NCI-H2029 treated with DMSO at 0.1 percent for 48 hours (cell line): Measurements from ENCODE around the gene SDF2L1.
"Not testable (repeated sequence)": the region's sequence is repeated elsewhere in the genome, so short reads cannot be mapped to it uniquely, and the experiment has no call there.

Source experiments
- DNase-seq: peaks from one replicate; lab custom pipeline; 2025; lab: John Stamatoyannopoulos, UW

SDF2L1 gene

DNA sequence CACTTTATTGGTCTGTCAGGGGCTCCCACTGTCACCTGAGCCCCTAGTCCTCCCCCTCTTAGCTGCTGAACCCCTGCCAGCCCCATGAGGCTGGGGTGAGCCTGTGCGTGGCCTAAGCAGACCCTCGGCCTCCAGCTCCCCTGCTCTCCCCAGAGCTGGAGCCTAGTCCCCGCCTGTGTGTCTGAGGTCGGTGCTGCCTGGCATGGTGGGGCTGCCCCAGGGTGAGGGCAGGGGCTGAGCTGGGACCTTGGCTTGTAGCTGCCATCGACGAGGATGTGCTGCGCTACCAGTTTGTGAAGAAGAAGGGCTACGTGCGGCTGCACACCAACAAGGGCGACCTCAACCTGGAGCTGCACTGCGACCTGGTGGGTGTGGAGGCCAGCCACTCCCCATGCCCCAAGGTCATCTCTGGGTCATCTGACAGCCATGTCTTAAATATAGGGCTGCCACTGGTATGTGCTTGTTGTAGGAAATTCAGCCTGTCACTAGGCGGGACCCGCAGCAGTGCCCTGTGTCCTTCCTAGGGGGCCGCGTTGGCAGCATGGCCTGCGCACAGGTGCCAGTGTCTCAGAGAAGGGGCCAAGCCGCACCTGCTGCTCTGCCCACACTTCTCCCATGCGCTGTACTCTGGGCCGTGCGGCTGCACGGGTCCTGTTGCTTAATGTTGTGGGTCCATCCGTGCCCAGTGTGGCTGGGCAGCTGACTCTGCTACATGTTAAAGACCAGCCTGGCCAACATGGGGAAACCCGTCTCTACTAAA is 44.7 kb downstream of the SDF2L1 start:
- DNase-seq: no peak

DNA sequence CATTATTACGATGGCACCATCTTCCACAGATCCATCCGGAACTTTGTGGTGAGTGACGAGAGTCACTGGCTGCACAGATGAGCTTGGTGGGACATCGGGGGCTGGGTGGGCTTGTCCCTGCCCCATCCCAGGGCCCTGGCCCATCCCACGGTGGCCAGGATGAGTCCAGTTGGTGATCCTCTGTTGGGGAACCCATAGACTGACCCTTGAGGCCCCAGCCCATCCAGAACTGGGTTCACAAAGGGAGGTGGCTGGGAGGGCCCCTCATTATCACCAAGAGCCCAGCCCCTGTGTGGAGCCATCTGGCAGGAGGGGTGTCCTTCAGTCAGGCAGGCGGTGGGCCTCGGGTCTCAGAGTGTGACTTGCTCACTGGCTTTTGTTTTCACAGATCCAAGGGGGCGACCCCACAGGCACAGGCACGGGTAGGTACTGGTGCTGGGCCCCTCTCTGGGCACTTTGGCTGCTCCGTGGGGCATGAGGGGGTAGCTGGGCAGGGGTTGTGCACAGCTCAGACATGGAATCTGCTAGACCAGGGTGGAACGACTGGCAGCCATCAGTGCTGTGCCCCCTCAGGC is 45.7 kb downstream of the SDF2L1 start:
- DNase-seq: no peak

DNA sequence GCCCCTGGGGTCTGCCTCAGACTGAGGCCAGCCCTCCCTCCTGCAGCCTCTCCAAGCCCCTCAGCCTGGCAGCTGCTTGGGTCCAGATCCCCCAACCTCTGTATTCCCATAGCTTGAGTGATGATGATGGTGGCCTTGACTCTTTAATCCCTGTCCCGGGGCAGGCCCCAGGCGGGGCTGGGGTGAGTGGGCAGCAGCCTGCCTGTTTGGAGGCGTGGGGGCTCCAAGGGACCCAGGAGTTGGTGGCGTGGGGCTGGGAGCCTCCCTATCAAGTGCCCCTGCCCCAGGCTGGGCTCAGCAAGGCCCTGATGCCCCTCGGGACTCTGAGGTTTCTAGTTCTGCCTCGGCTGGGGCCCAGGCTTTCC is 46.2 kb downstream of the SDF2L1 start:
- no peak for DNase-seq

DNA sequence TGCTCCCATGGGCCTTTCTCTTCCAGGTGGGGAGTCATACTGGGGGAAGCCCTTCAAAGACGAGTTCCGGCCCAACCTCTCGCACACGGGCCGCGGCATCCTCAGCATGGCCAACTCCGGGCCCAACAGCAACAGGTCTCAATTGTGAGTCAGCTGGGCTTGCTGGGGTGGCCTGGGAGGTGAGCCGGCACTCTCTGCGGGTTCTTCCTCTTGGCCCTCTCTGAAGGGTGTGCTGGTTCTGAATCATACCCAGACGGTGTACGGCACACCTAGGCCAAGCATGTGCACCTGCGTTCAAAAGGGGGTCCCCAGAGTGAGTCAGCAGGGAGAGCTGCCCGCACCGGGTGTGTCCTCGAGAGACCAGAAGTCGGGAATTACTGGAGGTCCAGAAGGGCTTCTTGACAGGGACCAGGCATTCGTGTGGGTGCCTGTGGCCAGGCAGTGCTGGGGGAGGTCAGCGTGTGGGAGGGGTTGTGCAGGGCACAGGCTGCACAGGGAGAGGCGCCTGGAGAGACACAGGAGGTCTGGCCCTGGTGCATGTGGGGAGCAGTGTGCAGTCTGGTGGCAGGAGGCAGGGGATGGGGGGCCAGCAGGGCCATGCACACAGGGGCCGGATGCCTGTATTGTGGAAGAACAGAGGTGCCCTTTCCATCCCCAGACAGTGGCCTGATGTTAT is 46.7 kb downstream of the SDF2L1 start:
- no peak for DNase-seq

DNA sequence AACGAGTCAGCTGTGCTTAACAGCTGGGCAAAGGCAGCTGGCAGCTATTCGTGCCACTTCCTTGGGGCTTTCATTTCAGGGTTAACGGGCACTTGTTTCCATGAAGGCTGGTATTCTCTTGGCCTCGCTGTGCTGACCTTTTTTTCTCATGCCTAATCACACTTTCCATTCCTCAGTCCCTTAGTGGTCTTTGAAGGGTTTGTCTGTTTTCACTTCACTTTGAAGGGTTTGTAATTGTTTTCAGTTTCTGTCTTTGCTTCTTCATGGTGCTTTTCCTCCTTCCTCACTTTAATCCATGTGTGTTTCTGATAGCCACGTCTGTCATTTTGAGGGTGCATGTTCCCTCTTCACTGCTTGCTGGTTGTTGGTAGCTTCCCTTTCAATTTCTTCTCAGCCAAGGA is 48.3 kb downstream of the SDF2L1 start:
- DNase-seq: no peak

DNA sequence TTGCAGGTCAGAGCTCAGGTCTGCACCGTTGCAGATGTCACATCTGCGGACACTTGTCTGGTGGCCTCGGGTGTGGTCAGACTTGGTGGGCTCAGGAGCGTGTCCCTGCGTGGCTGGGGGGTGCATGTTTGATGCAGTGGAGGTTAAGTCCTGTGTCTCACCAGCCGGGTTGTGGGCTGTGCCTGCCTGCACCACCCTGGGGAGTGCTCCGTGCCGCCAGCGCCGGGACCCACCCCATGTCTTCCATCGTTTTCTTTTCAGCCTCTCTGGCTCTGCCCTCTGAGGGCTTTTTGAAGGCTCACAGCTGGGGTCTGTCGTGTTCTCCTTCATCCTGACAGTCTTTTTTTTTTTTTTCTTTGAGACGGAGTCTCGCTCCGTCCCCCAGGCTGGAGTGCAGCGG is 49.7 kb downstream of the SDF2L1 start:
- DNase-seq: no peak

DNA sequence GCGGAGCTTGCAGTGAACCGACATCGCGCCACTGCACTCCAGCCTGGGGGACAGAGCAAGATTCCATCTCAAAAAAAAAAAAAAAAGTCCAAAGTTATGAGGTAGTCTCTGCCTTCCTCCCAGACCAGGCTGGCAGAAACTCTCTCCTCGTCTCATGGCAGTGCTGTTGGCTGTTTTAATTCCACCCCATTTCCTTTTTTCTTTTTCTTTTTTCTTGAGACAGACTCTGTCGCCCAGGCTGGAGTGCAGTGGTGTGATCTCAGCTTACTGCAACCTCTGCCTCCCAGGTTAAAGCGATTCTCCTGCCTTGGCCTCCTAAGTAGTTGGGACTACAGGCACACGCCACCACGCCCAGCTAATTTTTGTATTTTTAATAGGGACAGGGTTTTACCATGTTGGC is 50.8 kb downstream of the SDF2L1 start:
- not testable (repeated sequence) for DNase-seq

DNA sequence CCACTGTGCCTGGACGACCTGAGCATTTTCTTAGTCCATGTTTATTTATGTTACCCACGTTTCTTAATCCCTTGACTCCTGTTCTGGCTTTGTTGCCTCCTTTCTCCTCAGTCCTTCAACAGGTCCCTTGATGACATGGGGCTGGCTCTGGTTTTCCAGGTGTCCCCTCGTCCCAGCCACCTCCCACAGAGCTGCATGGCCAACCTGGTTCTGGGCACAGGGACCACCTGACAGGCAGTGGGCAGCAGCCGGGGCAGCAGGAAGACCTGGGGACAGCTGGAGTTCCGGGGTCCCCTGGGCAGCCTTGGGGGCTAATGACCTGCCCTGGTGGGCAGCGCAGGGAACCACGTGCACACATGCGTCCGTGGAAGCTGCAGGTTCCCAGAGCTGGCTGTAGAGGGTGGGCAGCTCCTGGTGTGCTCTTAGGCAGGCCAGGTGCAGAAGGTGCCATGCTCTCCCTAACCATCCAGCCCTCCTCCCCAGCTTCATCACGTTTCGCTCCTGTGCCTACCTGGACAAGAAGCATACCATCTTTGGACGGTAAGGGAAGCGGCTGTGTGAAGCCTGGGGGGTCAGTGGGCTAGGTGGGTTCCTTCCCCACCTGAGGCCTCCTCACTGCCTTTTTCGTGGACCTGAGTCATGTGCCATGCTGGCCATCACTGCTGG is 51.4 kb downstream of the SDF2L1 start:
- no peak for DNase-seq
